Heart left ventricle (tissue), 16 donors: Measurements from ENCODE around the gene AUH. TPM values are rescaled to one million over a fixed set of nuclear protein-coding genes. Genes with fewer than 3 reads are reported as not detected.

Experiments used
- ATAC-seq, 4 donors: fragments of 200-7000 bp; cut with Tn5 transposase; one replicate each; pipeline ENCODE4 v1.9.1; 2020 to 2022; ENCODE audit warnings: moderate library complexity in 4 of 4, mild to moderate bottlenecking in 3 of 4, moderate number of reproducible peaks in 1 of 4
- DNase-seq, 5 donors: peaks; one replicate each; pipeline ENCODE4 v3.0.0-alpha.2; 2020
- H3K27ac ChIP-seq, 12 donors: fragments of 200-600 bp; sonication (generic) in 4 of 12; one replicate each; pipeline versions ENCODE4 v1.5.0 to v1.8.0; 2016 to 2022; ENCODE audit warnings: mild to moderate bottlenecking in 2 of 12
- H3K27me3 ChIP-seq, 9 donors: fragments of 200-600 bp; sonication (generic) in 2 of 9; one replicate each; pipeline versions ENCODE4 v1.5.1 to v1.8.0; 2016 to 2022; ENCODE audit warnings: mild to moderate bottlenecking in 3 of 9
- H3K36me3 ChIP-seq, 9 donors: fragments of 200-600 bp; sonication (generic) in 2 of 9; one replicate each; pipeline versions ENCODE4 v1.5.0 to v1.8.0; 2018 to 2022; ENCODE audit warnings: mild to moderate bottlenecking in 2 of 9
- H3K4me1 ChIP-seq, 12 donors: fragments of 200-600 bp; sonication (generic) in 4 of 12; one replicate each; pipeline versions ENCODE4 v1.5.0 to v1.8.0; 2016 to 2022; ENCODE audit warnings: mild to moderate bottlenecking in 3 of 12
- H3K4me3 ChIP-seq, 12 donors: fragments of 200-600 bp; sonication (generic) in 4 of 12; one replicate each; pipeline versions ENCODE4 v1.5.0 to v1.8.0; 2017 to 2022; ENCODE audit warnings: mild to moderate bottlenecking in 9 of 12, moderate library complexity in 4 of 12
- H3K9me3 ChIP-seq, 12 donors: fragments of 200-600 bp; sonication (generic) in 4 of 12; one replicate each; pipeline versions ENCODE4 v1.5.0 to v1.8.0; 2016 to 2022; ENCODE audit warnings: mild to moderate bottlenecking in 1 of 12
- CTCF ChIP-seq, 12 donors: fragments of 200-600 bp; sonication (generic) in 4 of 12; IDR thresholded peaks; one replicate each; pipeline versions ENCODE4 v1.5.0 to v1.8.0; 2018 to 2022; ENCODE audit warnings: antibody characterized with exemption in 12 of 12, mild to moderate bottlenecking in 5 of 12
- POLR2A ChIP-seq, 2 donors: fragments of 450-650 bp; IDR thresholded peaks; one replicate each; pipeline ENCODE4 v1.6.1; 2017; ENCODE audit warnings: antibody characterized with exemption in 2 of 2, mild to moderate bottlenecking in 2 of 2, moderate library complexity in 2 of 2
- WGBS, 4 donors: extraction: QIAGEN DNeasy Blood & Tissue Kit in 2 of 4; methylation state at CpG; one replicate each; pipeline versions ENCODE4 v1.1.5 to v1.1.7; 2013 to 2018; 5-methylcytosine and 5-hydroxymethylcytosine counted together
- intact Hi-C, 10 donors: fragments of 100-400 bp; cut with DNase I; formaldehyde crosslinking; loops; one replicate each; pipeline versions ENCODE4 v1.11.1 to v1.14.2; 2022
- polyA plus RNA-seq, 2 donors: library from polyadenylated mRNA; stranded (reverse); fragments of 200-250 nt; gene quantifications; one replicate each; pipeline ENCODE4 v1.2.3, GENCODE V29; 2013
- total RNA-seq, 9 donors: library from RNA; depleted of rRNA in 2 of 9; stranded (reverse); fragments of >200 nt in 2 of 9; fragmentation: NEBNext Ultra II Directional in 3 of 9; extraction: Animal tissue kit (Norgen Biotek cat#: 25700) in 3 of 9; gene quantifications; one replicate each; pipeline versions ENCODE4 v1.1.0 to v1.2.4, GENCODE V29; 2016 to 2023
- donor health status: ischemic (EF 13 %, LVEDD 7.1; RV severe dilation, severe dysfunction).
- donor health status: healthy with polysubstance abuse.
- donor health status: DM: no; HTN: yes; CAD: no.
- donor health status: DM: no; HTN: no; CAD: no.
- donor health status: ischemic (EF 25% LVEDD 6.9; RV normal size, moderate dysfunction).
- donor health status: ischemic (EF 25% LVEDD 5.7; RV mildly dilated, moderate dysfunction).
- donor health status: healthy.
- donor health status: DM: yes; HTN: yes; CAD: no.
- donor health status: ischemic (EF 35%, LVEDD 5.7; RV mildly dilated, moderate dysfunction).
- donor health status: nonischemic (EF 11% LVEDD 7.7; RV severe dilation, severe dysfunction).
- donor health status: DM: yes; HTN: yes; CAD: no.
- donor health status: PGD.
- donor health status: ischemic (EF 29% LVEDD 5.4; RV normal size, mild dysfunction).
- donor health status: nonischemic (EF 23%, LVEDD 6.1; RV moderate dilation, normal function).

Gene AUH
- total and polyA plus RNA-seq, 11 donors: 19.0 to 54.7 (median 39.7) TPM

- no peaks in the 10 kb centered on the region for H3K27me3 ChIP-seq
- peaks cover 0 to 4% (median 0%) of the 10 kb centered on the region in 12 donors for H3K4me1 ChIP-seq
- ATAC-seq (no peak), DNase-seq (no peak)
- H3K9me3 ChIP-seq: no peaks in the 10 kb centered on the region
- H3K4me3 ChIP-seq: no peak overlapping the region
- intact Hi-C loops: no loop called here
- WGBS, 4 donors: 38 to 100% (median 96%) methylated on average over 1 of the region's 1 CpG
- no peak overlapping the region for H3K27ac ChIP-seq
- TF ChIP-seq CTCF (IDR thresholded peaks at IDR 0.05): no peak
- no peak for TF ChIP-seq POLR2A (IDR thresholded peaks at IDR 0.05)
- peaks cover 0 to 7% (median 0%) of the 10 kb centered on the region in 9 donors for H3K36me3 ChIP-seq
Observed at GRCh38 chr9:91316093-91316492, 45.6 kb downstream of the AUH start.

GRCh38 chr9:91315191-91315590 lies 46.5 kb downstream of the AUH start:
- TF ChIP-seq CTCF (IDR thresholded peaks at IDR 0.05) (no peak), POLR2A (IDR thresholded peaks at IDR 0.05) (no peak)
- 91 to 96% (median 93%) methylated on average over 5 of the region's 5 CpGs for WGBS, 4 donors
- Histone ChIP-seq H3K9me3 (no peaks in the 10 kb centered on the region), H3K36me3 (peaks cover 0 to 11% (median 0%) of the 10 kb centered on the region in 9 donors), H3K4me3 (no peak overlapping the region), H3K27me3 (no peaks in the 10 kb centered on the region), H3K4me1 (peaks cover 0 to 4% (median 0%) of the 10 kb centered on the region in 12 donors), H3K27ac (no peak overlapping the region)
- no peak for DNase-seq
- ATAC-seq: no peak
- intact Hi-C loops: no loop called here

GRCh38 chr9:91312717-91313325 lies 48.9 kb downstream of the AUH start:
- DNase-seq (no peak), ATAC-seq (no peak)
- WGBS, 4 donors: 77 to 87% (median 81%) methylated on average over 4 of the region's 4 CpGs
- Histone ChIP-seq H3K4me1 (peaks cover 0 to 4% (median 0%) of the 10 kb centered on the region in 12 donors), H3K4me3 (no peak overlapping the region), H3K27me3 (no peaks in the 10 kb centered on the region), H3K9me3 (no peaks in the 10 kb centered on the region), H3K36me3 (peaks cover 0 to 17% (median 0%) of the 10 kb centered on the region in 9 donors), H3K27ac (no peak overlapping the region)
- intact Hi-C loops: no loop called here
- no peak for TF ChIP-seq CTCF (IDR thresholded peaks at IDR 0.05)
- no peak for TF ChIP-seq POLR2A (IDR thresholded peaks at IDR 0.05)

GRCh38 chr9:91310037-91310436 lies 51.7 kb downstream of the AUH start:
- TF ChIP-seq CTCF (IDR thresholded peaks at IDR 0.05): no peak
- no peak for TF ChIP-seq POLR2A (IDR thresholded peaks at IDR 0.05)
- peaks cover 0 to 13% (median 0%) of the 10 kb centered on the region in 9 donors for H3K36me3 ChIP-seq
- WGBS, 4 donors: 85 to 99% (median 98%) methylated on average over 2 of the region's 2 CpGs
- no peaks in the 10 kb centered on the region for H3K9me3 ChIP-seq
- no peaks in the 10 kb centered on the region for H3K27me3 ChIP-seq
- H3K27ac ChIP-seq: no peak overlapping the region
- DNase-seq (no peak), ATAC-seq (no peak)
- intact Hi-C loops: no loop called here
- peaks cover 0 to 14% (median 2%) of the 10 kb centered on the region in 12 donors for H3K4me1 ChIP-seq
- H3K4me3 ChIP-seq: no peak overlapping the region
